HG02588 (cell line): Measurements from ENCODE around the gene CDC42.
A peak's percentile ranks its signal among the peaks of the same experiment; 100 is the strongest.
"Not testable (repeated sequence)": the region's sequence is repeated elsewhere in the genome, so short reads cannot be mapped to it uniquely, and the experiment has no call there.

ENCODE experiments used
- ATAC-seq: cut with Tn5 transposase; IDR thresholded peaks from one replicate; pipeline ENCODE4 v1.9.1; 2021; ENCODE audit warnings: mild to moderate bottlenecking, moderate library complexity; ENCODE audit not compliant: unreplicated experiment

Gene CDC42

GRCh38 chr1:22052115-22053016 is at the start of gene CDC42:
Gene CDC42, plus strand, starts transcription at chr1:22052709. Its CDS starts 25,770 bp downstream, at chr1:22078479.
- ATAC-seq = peak; percentile 82

- ATAC-seq = not testable (repeated sequence)
Observed at GRCh38 chr1:22002875-22003274, 49.6 kb upstream of the CDC42 start.

- ATAC-seq = not testable (repeated sequence)
Observed at GRCh38 chr1:22003959-22004358, 48.5 kb upstream of the CDC42 start.

GRCh38 chr1:22005261-22006149 is 47.0 kb upstream of the CDC42 start:
- not testable (repeated sequence) for ATAC-seq

- not testable (repeated sequence) for ATAC-seq
Observed at GRCh38 chr1:22006736-22007135, 45.8 kb upstream of the CDC42 start.

GRCh38 chr1:22007262-22007661 is 45.2 kb upstream of the CDC42 start:
- ATAC-seq = not testable (repeated sequence)

- ATAC-seq = not testable (repeated sequence)
Observed at GRCh38 chr1:22009566-22009965, 42.9 kb upstream of the CDC42 start.

GRCh38 chr1:22012752-22013151 is 39.8 kb upstream of the CDC42 start:
- ATAC-seq = not testable (repeated sequence)

- ATAC-seq = not testable (repeated sequence)
Observed at GRCh38 chr1:22014575-22015206, 37.8 kb upstream of the CDC42 start.

- ATAC-seq = no peak
Observed at GRCh38 chr1:22018583-22019559, 33.6 kb upstream of the CDC42 start.

- no peak for ATAC-seq
Observed at GRCh38 chr1:22021061-22021460, 31.4 kb upstream of the CDC42 start.

GRCh38 chr1:22024485-22025367 is 27.8 kb upstream of the CDC42 start:
- ATAC-seq = peak; percentile 38

GRCh38 chr1:22025368-22026155 is 26.9 kb upstream of the CDC42 start:
- peak; percentile 61 for ATAC-seq

GRCh38 chr1:22026924-22027289 is 25.6 kb upstream of the CDC42 start:
- ATAC-seq = no peak

- ATAC-seq = no peak
Observed at GRCh38 chr1:22030057-22030456, 22.5 kb upstream of the CDC42 start.

- ATAC-seq = no peak
Observed at GRCh38 chr1:22030473-22030872, 22.0 kb upstream of the CDC42 start.

- no peak for ATAC-seq
Observed at GRCh38 chr1:22031214-22031962, 21.1 kb upstream of the CDC42 start.
